Measurements from ENCODE around the gene TCF7.

The TCF7 gene

GRCh38 chr5:134123360-134123759 lies 8.9 kb downstream of the TCF7 start:
- Histone ChIP-seq H3K27ac (ENCODE audit: insufficient read depth, low read depth, low read length, poor library complexity, severe bottlenecking) (no peak overlapping the region), H3K36me3 (ENCODE audit: control insufficient read depth, insufficient read depth, low read length) (no peaks in the 10 kb centered on the region), H3K9me3 (ENCODE audit: control insufficient read depth, low read length) (no peaks in the 10 kb centered on the region), H3K27me3 (ENCODE audit: control insufficient read depth, insufficient read depth, low read length, poor library complexity, severe bottlenecking) (no peaks in the 10 kb centered on the region), H3K4me3 (ENCODE audit: insufficient read depth, low read depth, low read length) (no peak overlapping the region), H3K4me1 (ENCODE audit: control insufficient read depth, insufficient read depth, low read length) (no peaks in the 10 kb centered on the region)
- WGBS, 2 experiments: 91 to 94% methylated on average over 6 of the region's 6 CpGs

- Histone ChIP-seq H3K36me3 (ENCODE audit: control insufficient read depth, insufficient read depth, low read length) (no peaks in the 10 kb centered on the region), H3K9me3 (ENCODE audit: control insufficient read depth, low read length) (no peaks in the 10 kb centered on the region), H3K27ac (ENCODE audit: insufficient read depth, low read depth, low read length, poor library complexity, severe bottlenecking) (no peak overlapping the region), H3K4me1 (ENCODE audit: control insufficient read depth, insufficient read depth, low read length) (no peaks in the 10 kb centered on the region), H3K4me3 (ENCODE audit: insufficient read depth, low read depth, low read length) (no peak overlapping the region), H3K27me3 (ENCODE audit: control insufficient read depth, insufficient read depth, low read length, poor library complexity, severe bottlenecking) (no peaks in the 10 kb centered on the region)
- 90 to 92% methylated on average over 8 of the region's 8 CpGs for WGBS, 2 experiments
Observed at GRCh38 chr5:134124289-134125038, 10.0 kb downstream of the TCF7 start.

DNA sequence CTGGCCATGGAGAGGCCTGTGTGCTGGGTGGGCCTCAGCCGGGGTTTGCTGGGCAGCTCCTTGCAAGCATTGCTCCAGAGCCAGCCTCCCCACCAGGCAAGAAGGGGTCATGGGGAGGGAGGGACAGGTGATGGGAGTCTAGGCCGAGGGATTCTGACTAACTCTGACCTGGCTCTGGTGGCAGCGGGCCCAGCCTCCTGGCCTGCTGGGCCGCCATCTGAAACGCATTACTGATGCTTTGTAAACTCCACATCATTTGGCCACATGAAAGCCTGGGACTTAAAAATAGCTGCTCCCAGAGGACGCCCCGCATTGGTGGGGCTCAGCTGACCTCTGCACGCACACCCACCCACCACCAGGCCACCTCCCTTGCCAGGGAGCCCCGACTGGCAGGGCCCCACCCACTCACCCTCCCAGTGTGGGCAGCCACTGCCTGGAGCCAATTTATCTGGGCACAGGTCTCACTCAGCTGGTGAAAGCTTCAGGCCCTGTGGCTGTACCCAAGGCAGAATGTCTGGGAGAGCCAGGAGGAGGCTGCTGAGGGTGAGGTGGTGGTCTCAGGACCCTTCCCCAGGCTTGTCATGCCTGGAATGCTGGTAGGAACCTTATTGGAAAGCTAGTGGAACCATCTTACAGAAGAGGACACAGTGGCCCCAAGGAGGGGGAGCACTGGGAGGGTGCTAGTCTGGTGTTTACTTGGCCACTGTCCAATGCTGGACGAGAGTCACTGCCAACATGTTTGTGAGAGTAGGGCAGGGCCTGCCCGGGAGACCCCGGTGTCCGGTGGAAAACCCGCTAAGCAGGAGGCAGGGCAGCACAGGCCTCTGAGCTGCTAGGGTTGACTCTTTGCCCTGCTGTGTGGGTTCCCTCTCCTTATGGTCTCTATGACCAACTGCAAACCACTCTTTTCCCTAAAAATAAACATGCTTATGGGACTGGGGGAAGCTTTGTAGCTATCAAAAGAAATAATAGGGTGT lies 10.8 kb downstream of the TCF7 start:
- Histone ChIP-seq H3K27ac (ENCODE audit: insufficient read depth, low read depth, low read length, poor library complexity, severe bottlenecking) (no peak overlapping the region), H3K36me3 (ENCODE audit: control insufficient read depth, insufficient read depth, low read length) (no peaks in the 10 kb centered on the region), H3K27me3 (ENCODE audit: control insufficient read depth, insufficient read depth, low read length, poor library complexity, severe bottlenecking) (no peaks in the 10 kb centered on the region), H3K9me3 (ENCODE audit: control insufficient read depth, low read length) (no peaks in the 10 kb centered on the region), H3K4me3 (ENCODE audit: insufficient read depth, low read depth, low read length) (no peak overlapping the region), H3K4me1 (ENCODE audit: control insufficient read depth, insufficient read depth, low read length) (no peaks in the 10 kb centered on the region)
- WGBS, 2 experiments: 92 to 95% methylated on average over 14 of the region's 14 CpGs

GRCh38 chr5:134127376-134127861 lies 12.9 kb downstream of the TCF7 start:
- Histone ChIP-seq H3K27ac (ENCODE audit: insufficient read depth, low read depth, low read length, poor library complexity, severe bottlenecking) (no peak overlapping the region), H3K4me1 (ENCODE audit: control insufficient read depth, insufficient read depth, low read length) (no peaks in the 10 kb centered on the region), H3K27me3 (ENCODE audit: control insufficient read depth, insufficient read depth, low read length, poor library complexity, severe bottlenecking) (no peaks in the 10 kb centered on the region), H3K36me3 (ENCODE audit: control insufficient read depth, insufficient read depth, low read length) (no peaks in the 10 kb centered on the region), H3K9me3 (ENCODE audit: control insufficient read depth, low read length) (no peaks in the 10 kb centered on the region), H3K4me3 (ENCODE audit: insufficient read depth, low read depth, low read length) (no peak overlapping the region)
- WGBS, 2 experiments: 88 to 92% methylated on average over 15 of the region's 15 CpGs

- Histone ChIP-seq H3K27me3 (ENCODE audit: control insufficient read depth, insufficient read depth, low read length, poor library complexity, severe bottlenecking) (no peaks in the 10 kb centered on the region), H3K4me1 (ENCODE audit: control insufficient read depth, insufficient read depth, low read length) (no peaks in the 10 kb centered on the region), H3K9me3 (ENCODE audit: control insufficient read depth, low read length) (no peaks in the 10 kb centered on the region), H3K36me3 (ENCODE audit: control insufficient read depth, insufficient read depth, low read length) (no peaks in the 10 kb centered on the region), H3K4me3 (ENCODE audit: insufficient read depth, low read depth, low read length) (no peak overlapping the region), H3K27ac (ENCODE audit: insufficient read depth, low read depth, low read length, poor library complexity, severe bottlenecking) (no peak overlapping the region)
- WGBS, 2 experiments: 89 to 92% methylated on average over 18 of the region's 18 CpGs
Observed at GRCh38 chr5:134127988-134128647, 13.6 kb downstream of the TCF7 start.

DNA sequence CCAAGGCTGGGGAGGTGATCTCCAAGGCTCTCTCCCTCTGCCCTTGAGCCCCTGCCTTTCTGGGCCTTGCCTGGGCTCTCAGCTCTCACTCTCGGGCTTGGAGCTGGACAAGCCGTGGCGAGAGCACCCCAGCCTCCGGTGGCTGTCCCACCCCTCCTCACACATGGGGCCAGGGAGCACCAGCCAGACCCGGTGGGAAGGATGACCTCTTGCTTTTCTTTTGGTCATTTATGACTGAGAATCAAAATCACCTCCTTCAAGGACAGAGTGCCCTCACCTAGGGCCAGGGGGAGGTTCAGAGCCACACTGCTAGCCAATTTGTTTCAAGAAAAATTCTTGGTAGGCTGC lies 14.1 kb downstream of the TCF7 start:
- Histone ChIP-seq H3K9me3 (ENCODE audit: control insufficient read depth, low read length) (no peaks in the 10 kb centered on the region), H3K4me1 (ENCODE audit: control insufficient read depth, insufficient read depth, low read length) (no peaks in the 10 kb centered on the region), H3K27me3 (ENCODE audit: control insufficient read depth, insufficient read depth, low read length, poor library complexity, severe bottlenecking) (no peaks in the 10 kb centered on the region), H3K36me3 (ENCODE audit: control insufficient read depth, insufficient read depth, low read length) (no peaks in the 10 kb centered on the region), H3K4me3 (ENCODE audit: insufficient read depth, low read depth, low read length) (no peak overlapping the region), H3K27ac (ENCODE audit: insufficient read depth, low read depth, low read length, poor library complexity, severe bottlenecking) (no peak overlapping the region)
- 92 to 94% methylated on average over 5 of the region's 5 CpGs for WGBS, 2 experiments

DNA sequence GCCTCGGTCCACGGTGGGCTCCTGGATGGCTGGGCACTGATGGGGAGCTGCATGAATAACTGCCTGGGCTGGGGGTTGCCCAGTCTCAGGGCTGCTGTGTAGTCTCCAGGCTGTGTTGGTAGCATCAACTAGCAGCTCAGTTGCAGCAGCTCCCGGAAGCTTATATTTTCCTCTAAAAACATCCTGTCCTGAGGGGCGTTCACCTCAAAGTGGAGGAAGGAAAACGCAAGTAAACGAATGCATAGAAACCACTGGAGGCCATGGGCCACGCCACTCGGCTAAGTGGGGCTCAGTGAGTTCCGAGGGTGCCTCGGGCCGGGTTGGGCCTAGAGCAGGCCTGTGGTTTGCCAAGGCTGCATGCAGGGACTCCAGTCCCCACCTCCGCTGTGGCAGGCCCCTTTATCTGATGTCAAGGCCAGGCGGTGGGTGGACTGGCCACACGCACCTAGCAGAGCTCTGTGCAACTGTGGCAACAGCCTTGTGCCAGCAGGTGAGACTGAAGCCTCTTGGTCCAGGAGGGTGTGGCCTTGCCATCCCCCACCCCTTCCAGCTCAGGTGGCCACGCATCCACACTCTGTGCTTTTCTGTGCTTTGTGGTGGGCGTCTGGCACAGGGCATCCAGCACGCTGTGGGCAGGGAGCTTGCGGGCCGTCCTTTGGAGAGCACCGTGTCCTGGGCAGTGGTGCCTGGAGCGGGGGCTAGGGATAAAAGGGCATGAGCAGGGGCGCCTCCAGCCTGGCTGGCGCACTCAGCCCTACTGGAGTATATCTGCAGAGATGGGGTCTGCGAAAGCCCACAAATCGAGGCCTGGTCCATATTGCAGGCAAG lies 15.1 kb downstream of the TCF7 start:
- no peaks in the 10 kb centered on the region for H3K4me1 ChIP-seq (ENCODE audit: control insufficient read depth, insufficient read depth, low read length)
- no peaks in the 10 kb centered on the region for H3K27me3 ChIP-seq (ENCODE audit: control insufficient read depth, insufficient read depth, low read length, poor library complexity, severe bottlenecking)
- H3K9me3 ChIP-seq (ENCODE audit: control insufficient read depth, low read length): no peaks in the 10 kb centered on the region
- H3K4me3 ChIP-seq (ENCODE audit: insufficient read depth, low read depth, low read length): no peak overlapping the region
- H3K36me3 ChIP-seq (ENCODE audit: control insufficient read depth, insufficient read depth, low read length): no peaks in the 10 kb centered on the region
- H3K27ac ChIP-seq (ENCODE audit: insufficient read depth, low read depth, low read length, poor library complexity, severe bottlenecking): no peak overlapping the region
- WGBS, 2 experiments: 95% methylated on average over 25 of the region's 25 CpGs

DNA sequence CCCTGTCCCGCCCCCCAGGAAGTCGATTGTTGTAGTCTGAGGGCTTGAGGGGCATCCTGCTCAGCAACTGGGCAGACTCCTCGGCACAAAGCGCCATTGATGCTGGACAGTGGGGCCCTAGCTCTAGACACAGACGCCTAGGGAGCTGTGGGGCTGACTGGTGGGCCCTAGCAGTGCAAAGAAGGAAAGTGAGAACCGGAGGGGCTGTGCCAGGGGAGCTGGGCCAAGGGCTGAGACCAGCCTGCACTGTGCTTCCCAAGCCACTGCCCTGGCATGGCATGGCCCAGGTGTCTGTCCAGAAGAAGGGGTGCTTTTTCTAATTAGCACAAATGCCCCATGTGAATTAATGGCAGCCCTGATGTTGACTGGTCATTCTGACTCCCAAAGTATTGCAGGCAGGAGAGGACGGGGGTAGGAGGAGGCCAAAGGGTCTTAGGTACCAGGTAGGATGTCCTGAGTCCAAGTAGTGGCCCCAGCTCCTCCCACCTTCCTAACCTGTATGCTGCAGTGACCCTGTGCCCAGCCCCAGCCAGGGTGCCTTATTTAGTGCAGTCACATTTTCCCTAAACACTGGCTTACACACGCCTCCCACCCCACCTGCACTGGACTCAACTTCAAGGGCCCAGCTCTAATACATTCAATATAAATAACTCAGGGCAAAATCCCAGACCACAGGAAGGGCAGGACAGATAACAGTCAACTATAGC lies 15.9 kb downstream of the TCF7 start:
- H3K4me3 ChIP-seq (ENCODE audit: insufficient read depth, low read depth, low read length): no peak overlapping the region
- no peaks in the 10 kb centered on the region for H3K9me3 ChIP-seq (ENCODE audit: control insufficient read depth, low read length)
- no peak overlapping the region for H3K27ac ChIP-seq (ENCODE audit: insufficient read depth, low read depth, low read length, poor library complexity, severe bottlenecking)
- 94% methylated on average over 8 of the region's 8 CpGs for WGBS, 2 experiments
- no peaks in the 10 kb centered on the region for H3K27me3 ChIP-seq (ENCODE audit: control insufficient read depth, insufficient read depth, low read length, poor library complexity, severe bottlenecking)
- no peaks in the 10 kb centered on the region for H3K36me3 ChIP-seq (ENCODE audit: control insufficient read depth, insufficient read depth, low read length)
- no peaks in the 10 kb centered on the region for H3K4me1 ChIP-seq (ENCODE audit: control insufficient read depth, insufficient read depth, low read length)

DNA sequence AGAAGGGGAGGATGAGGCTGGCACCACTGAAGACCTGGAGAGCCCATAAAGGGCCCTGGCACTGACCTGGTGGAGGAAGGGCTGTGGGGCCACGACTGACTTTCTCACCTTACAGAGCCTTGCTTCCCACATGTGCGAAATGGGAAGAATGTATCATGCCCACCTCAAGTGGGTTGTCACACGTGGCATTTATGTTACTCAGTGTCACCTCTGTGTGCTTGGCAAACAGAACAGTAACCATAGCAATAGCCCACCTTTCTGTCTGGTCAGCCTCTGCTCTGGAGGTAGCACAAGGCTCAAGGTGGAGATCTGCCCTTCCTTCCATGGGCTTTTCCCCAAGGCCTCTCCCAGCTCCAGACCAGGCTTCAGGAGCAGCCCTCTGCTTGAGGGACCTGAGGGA lies 16.7 kb downstream of the TCF7 start:
- Histone ChIP-seq H3K4me3 (ENCODE audit: insufficient read depth, low read depth, low read length) (no peak overlapping the region), H3K27ac (ENCODE audit: insufficient read depth, low read depth, low read length, poor library complexity, severe bottlenecking) (no peak overlapping the region), H3K27me3 (ENCODE audit: control insufficient read depth, insufficient read depth, low read length, poor library complexity, severe bottlenecking) (no peaks in the 10 kb centered on the region), H3K4me1 (ENCODE audit: control insufficient read depth, insufficient read depth, low read length) (no peaks in the 10 kb centered on the region), H3K36me3 (ENCODE audit: control insufficient read depth, insufficient read depth, low read length) (peaks cover 3% of the 10 kb centered on the region), H3K9me3 (ENCODE audit: control insufficient read depth, low read length) (no peaks in the 10 kb centered on the region)
- WGBS, 2 experiments: 90 to 93% methylated on average over 3 of the region's 3 CpGs
